ENCODE data around the gene NOP14. TPM values are rescaled to one million over a fixed set of nuclear protein-coding genes. Genes with fewer than 3 reads are reported as not detected.

The NOP14 gene
- polyA plus RNA-seq, 2 of the 4 experiments (the other 2 are of a cell fraction): 18.9 to 30.2 TPM

DNA sequence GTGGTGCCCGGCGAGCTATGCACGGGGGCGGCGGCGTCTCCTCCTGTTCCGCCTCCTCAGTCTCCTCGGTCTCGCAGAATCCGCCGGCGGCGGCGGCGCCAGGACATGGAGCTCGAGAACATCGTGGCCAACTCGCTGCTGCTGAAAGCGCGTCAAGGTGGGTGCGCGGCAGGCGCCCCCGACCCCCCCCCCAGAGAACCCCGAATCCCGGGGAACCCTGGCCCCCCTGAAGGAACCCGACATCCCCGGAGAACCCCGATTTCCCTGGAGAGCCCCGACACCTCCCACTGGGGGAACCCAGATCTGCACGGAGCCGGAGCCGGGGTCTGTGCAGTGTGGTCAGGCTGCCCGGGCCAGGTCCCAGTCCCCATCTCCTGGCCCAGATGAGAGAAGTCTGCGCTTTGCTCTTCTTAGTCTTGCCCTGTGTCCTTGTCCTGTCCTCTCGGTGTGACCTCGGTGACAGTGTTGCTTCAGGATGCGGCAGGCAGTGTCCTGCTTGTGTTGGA, 813 bp upstream of the NOP14 start (continued):
- TF ChIP-seq, protein P1, sequence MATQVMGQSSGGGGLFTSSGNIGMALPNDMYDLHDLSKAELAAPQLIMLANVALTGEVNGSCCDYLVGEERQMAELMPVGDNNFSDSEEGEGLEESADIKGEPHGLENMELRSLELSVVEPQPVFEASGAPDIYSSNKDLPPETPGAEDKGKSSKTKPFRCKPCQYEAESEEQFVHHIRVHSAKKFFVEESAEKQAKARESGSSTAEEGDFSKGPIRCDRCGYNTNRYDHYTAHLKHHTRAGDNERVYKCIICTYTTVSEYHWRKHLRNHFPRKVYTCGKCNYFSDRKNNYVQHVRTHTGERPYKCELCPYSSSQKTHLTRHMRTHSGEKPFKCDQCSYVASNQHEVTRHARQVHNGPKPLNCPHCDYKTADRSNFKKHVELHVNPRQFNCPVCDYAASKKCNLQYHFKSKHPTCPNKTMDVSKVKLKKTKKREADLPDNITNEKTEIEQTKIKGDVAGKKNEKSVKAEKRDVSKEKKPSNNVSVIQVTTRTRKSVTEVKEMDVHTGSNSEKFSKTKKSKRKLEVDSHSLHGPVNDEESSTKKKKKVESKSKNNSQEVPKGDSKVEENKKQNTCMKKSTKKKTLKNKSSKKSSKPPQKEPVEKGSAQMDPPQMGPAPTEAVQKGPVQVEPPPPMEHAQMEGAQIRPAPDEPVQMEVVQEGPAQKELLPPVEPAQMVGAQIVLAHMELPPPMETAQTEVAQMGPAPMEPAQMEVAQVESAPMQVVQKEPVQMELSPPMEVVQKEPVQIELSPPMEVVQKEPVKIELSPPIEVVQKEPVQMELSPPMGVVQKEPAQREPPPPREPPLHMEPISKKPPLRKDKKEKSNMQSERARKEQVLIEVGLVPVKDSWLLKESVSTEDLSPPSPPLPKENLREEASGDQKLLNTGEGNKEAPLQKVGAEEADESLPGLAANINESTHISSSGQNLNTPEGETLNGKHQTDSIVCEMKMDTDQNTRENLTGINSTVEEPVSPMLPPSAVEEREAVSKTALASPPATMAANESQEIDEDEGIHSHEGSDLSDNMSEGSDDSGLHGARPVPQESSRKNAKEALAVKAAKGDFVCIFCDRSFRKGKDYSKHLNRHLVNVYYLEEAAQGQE (IDR thresholded peaks at IDR 0.05): no peak
- TF ChIP-seq TFCP2L1 (CRISPR knock-in tag; IDR thresholded peaks at IDR 0.05) (no peak), CHD2 (IDR thresholded peaks at IDR 0.05; ENCODE audit: low read length, partially characterized antibody) (no peak)

DNA sequence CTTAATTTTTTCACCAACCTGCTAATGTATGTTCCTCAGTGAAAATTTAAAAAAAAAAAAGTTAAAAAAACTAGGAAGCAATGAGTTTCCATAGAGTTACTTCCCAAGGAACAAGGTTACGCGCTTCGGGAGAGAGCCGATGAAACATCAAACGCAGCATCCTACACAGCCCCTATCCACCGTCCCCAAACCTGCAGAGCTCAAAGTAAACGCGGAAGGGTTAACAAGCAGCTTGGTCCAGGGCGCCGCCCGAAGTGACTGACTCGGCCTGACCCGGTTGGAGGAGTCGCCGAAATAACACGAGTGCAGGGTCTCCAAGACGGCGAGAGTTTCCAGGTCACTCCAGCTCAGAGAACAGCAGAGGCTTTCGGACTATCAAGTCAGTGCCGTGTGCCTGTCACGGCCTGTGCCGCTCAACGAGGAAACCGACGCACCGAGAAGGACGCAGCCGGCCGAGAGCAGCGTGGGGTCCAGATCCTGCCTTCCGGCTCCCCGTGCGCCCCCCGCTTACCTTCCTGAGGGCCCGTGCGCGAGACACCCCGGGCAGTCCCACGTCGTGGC, 512 bp downstream of the NOP14 start:
- peak in 1 of 2 experiments; percentile 52 for DNase-seq (ENCODE audit: low read depth in 1 of 2, low spot score in 1 of 2)

DNA sequence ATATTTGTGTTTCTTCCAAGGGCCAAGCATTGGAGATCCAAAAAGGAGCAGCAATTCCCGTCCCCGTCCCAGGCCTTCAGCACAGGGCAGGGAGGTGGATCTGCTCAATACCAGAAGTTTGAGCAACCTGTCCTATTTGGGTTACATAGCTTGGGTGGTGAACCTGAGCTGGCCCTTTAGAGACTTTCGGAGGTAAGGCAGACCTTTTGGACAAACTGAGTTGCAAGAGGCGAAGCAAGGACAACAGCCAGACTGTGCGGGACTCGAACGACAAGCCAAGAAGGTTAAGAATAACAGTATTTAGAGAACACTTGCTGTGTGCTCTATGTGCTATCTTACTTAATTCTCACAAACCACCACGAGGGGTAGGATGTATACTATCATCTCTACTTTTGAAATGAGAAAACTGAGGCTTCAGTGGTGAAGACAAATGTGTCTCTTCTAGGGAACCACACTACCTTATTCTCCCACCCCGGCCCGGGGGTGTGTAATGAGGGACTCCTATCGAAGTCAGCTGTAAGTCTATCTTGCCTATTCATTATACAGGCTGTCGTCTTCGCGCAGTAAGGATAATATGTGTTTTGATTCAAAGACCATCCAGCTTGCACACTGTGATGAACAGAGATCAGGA, 1.3 kb downstream of the NOP14 start:
- POLR2A ChIA-PET: no interaction called here
- TF ChIP-seq PHF8 (IDR thresholded peaks at IDR 0.05; ENCODE audit: borderline replicate concordance, low read depth) (no peak), JUNB (IDR thresholded peaks at IDR 0.05) (no peak), HOXB13 (CRISPR knock-in tag; IDR thresholded peaks at IDR 0.05; ENCODE audit: low read depth) (no peak), NFE2L2 (conservative IDR thresholded peaks at IDR 0.05; ENCODE audit: low read length) (no peak), ZFP36 (IDR thresholded peaks at IDR 0.05; ENCODE audit: borderline replicate concordance, partially characterized antibody) (no peak), ESRRA (IDR thresholded peaks at IDR 0.05; ENCODE audit: borderline replicate concordance, low read length) (no peak), CBX2 (IDR thresholded peaks at IDR 0.05; ENCODE audit: borderline replicate concordance, low read depth) (no peak), RARB (CRISPR knock-in tag; IDR thresholded peaks at IDR 0.05) (no peak), ZSCAN20 (CRISPR knock-in tag; IDR thresholded peaks at IDR 0.05) (no peak)
- TF ChIP-seq, protein P1 (IDR thresholded peaks at IDR 0.05): no peak
- TF ChIP-seq, protein P2, sequence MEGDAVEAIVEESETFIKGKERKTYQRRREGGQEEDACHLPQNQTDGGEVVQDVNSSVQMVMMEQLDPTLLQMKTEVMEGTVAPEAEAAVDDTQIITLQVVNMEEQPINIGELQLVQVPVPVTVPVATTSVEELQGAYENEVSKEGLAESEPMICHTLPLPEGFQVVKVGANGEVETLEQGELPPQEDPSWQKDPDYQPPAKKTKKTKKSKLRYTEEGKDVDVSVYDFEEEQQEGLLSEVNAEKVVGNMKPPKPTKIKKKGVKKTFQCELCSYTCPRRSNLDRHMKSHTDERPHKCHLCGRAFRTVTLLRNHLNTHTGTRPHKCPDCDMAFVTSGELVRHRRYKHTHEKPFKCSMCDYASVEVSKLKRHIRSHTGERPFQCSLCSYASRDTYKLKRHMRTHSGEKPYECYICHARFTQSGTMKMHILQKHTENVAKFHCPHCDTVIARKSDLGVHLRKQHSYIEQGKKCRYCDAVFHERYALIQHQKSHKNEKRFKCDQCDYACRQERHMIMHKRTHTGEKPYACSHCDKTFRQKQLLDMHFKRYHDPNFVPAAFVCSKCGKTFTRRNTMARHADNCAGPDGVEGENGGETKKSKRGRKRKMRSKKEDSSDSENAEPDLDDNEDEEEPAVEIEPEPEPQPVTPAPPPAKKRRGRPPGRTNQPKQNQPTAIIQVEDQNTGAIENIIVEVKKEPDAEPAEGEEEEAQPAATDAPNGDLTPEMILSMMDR (IDR thresholded peaks at IDR 0.05): no peak

More for the DNA sequence above, 512 bp downstream of the NOP14 start:
- no peaks in the 10 kb centered on the region for H3K9me3 ChIP-seq
- peak overlapping the region; percentile 98 for H3K4me3 ChIP-seq
- FAIRE-seq (no peak), ATAC-seq (peak; percentile 62 to 65)
- peaks cover 8% of the 10 kb centered on the region; the same call in 1 of the 3 replicates for H3K4me1 ChIP-seq
- WGBS (ENCODE audit: missing lambda C conversion rate): under 1% methylated on average over 38 of the region's 40 CpGs
- ChIA-PET POLR2A (interaction anchor here (1.3 kb wide), 1 partner anchor 14 kb away, joined by 7 read pairs; no protein-coding TSS in a partner anchor), CTCF (interaction anchor here (0.6 to 2.9 kb wide), 4 partner anchors 14 to 86 kb away, joined by 3 to 9 read pairs (median 6); no protein-coding TSS in a partner anchor)
- peak overlapping the region; percentile 93 to 99 for H3K27ac ChIP-seq
- H3K4me2 ChIP-seq: peak overlapping the region; percentile 88
- TF ChIP-seq RCOR1 (IDR thresholded peaks at IDR 0.05; ENCODE audit: low read depth, low read length) (no peak), KDM1A (IDR thresholded peaks at IDR 0.05; ENCODE audit: low read depth) (no peak), ZFP36 (IDR thresholded peaks at IDR 0.05; ENCODE audit: borderline replicate concordance, partially characterized antibody) (no peak), RFX5 (IDR thresholded peaks at IDR 0.05) (no peak), NFE2L2 (conservative IDR thresholded peaks at IDR 0.05; ENCODE audit: low read length) (no peak), HOXB5 (CRISPR knock-in tag; IDR thresholded peaks at IDR 0.05) (no peak), KDM5A (IDR thresholded peaks at IDR 0.05) (no peak), SMC3 (IDR thresholded peaks at IDR 0.05) (no peak), RNF2 (IDR thresholded peaks at IDR 0.05; ENCODE audit: borderline replicate concordance, low read depth) (no peak), GATA3 (IDR thresholded peaks at IDR 0.05; ENCODE audit: borderline replicate concordance) (no peak)
- TF ChIP-seq, protein P3, sequence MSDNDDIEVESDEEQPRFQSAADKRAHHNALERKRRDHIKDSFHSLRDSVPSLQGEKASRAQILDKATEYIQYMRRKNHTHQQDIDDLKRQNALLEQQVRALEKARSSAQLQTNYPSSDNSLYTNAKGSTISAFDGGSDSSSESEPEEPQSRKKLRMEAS (IDR thresholded peaks at IDR 0.05): no peak
- TF ChIP-seq, protein P4, sequence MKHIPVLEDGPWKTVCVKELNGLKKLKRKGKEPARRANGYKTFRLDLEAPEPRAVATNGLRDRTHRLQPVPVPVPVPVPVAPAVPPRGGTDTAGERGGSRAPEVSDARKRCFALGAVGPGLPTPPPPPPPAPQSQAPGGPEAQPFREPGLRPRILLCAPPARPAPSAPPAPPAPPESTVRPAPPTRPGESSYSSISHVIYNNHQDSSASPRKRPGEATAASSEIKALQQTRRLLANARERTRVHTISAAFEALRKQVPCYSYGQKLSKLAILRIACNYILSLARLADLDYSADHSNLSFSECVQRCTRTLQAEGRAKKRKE (CRISPR knock-in tag; IDR thresholded peaks at IDR 0.05; ENCODE audit: low read depth): no peak
- TF ChIP-seq, protein P5, sequence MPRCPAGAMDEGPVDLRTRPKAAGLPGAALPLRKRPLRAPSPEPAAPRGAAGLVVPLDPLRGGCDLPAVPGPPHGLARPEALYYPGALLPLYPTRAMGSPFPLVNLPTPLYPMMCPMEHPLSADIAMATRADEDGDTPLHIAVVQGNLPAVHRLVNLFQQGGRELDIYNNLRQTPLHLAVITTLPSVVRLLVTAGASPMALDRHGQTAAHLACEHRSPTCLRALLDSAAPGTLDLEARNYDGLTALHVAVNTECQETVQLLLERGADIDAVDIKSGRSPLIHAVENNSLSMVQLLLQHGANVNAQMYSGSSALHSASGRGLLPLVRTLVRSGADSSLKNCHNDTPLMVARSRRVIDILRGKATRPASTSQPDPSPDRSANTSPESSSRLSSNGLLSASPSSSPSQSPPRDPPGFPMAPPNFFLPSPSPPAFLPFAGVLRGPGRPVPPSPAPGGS (IDR thresholded peaks at IDR 0.05): no peak

More for the DNA sequence above, 1.3 kb downstream of the NOP14 start:
- DNase-seq (ENCODE audit: low read depth in 1 of 2, low spot score in 1 of 2): no peak
- no peaks in the 10 kb centered on the region for H3K9me3 ChIP-seq
- CTCF ChIA-PET: interaction anchor here (1.0 to 2.9 kb wide), 3 partner anchors 13 to 23 kb away, joined by 3 to 9 read pairs (median 8); no protein-coding TSS in a partner anchor
- peak overlapping the region; percentile 93 to 99; a peak in 5 of 6 replicates for H3K27ac ChIP-seq
- peak overlapping the region; percentile 88 for H3K4me2 ChIP-seq
- peaks cover 8% of the 10 kb centered on the region; the same call in 1 of the 3 replicates for H3K4me1 ChIP-seq
- 57% methylated on average over 14 of the region's 14 CpGs for WGBS (ENCODE audit: missing lambda C conversion rate)
- peak; percentile 16 to 25; a peak in 3 of 6 replicates for ATAC-seq
- H3K4me3 ChIP-seq: peak overlapping the region; percentile 98
- FAIRE-seq: no peak

Measured in A549 (cell line).